K562 (cell line): Measurements from ENCODE around the gene SLC43A2. TPM values are rescaled to one million over a fixed set of nuclear protein-coding genes. Genes with fewer than 3 reads are reported as not detected.

Source experiments
- ATAC-seq: fragments of 200-7000 bp; cut with Tn5 transposase; 3 replicates; pipeline ENCODE4 v1.9.1; 2020; ENCODE audit warnings: moderate library complexity
- BruUV-seq: library from RNA; stranded (reverse); fragments of 400-500 nt; replicated peaks from 2 replicates; lab custom pipeline; 2021; lab: Mats Ljungman, UMichigan
- CTCF ChIA-PET: fragments of 300-600 bp; formaldehyde crosslinking; extraction: SDS; loops from one replicate; lab custom pipeline; 2021; ENCODE audit warnings: low intra/inter-chr PET ratio; lab: Yijun Ruan, JAX
- POLR2A ChIA-PET: fragments of 300-600, 350-650 bp; sonication (Branson Sonifier 250); formaldehyde crosslinking; extraction: SDS; loops from one replicate; lab custom pipeline; 2021; ENCODE audit warnings: antibody characterized with exemption, inconsistent platforms; lab: Yijun Ruan, JAX
- DNase-seq, 4 experiments: peaks; one replicate each; pipeline versions ENCODE4 v3.0.0 to v3.0.0-alpha.2; 2011 to 2018; ENCODE audit warnings: low spot score in 3 of 4, mixed read lengths in 3 of 4; ENCODE audit errors: extremely low read depth in 1 of 4
- FAIRE-seq: peaks from 2 replicates; lab custom pipeline; 2011; peaks lifted over from hg19 to GRCh38; lab: Jason Lieb, UNC
- H2AFZ ChIP-seq: 2 replicates; pipeline ENCODE4 v1.6.0; 2011; ENCODE audit warnings: low read depth, low read length, control low read depth, inconsistent platforms
- H3K27ac ChIP-seq: fragments of 200-600 bp; 3 replicates; pipeline ENCODE4 v1.8.0; 2011; ENCODE audit warnings: low read depth, mild to moderate bottlenecking, control low read depth, inconsistent platforms, low read length, moderate library complexity, mixed read lengths; ENCODE audit errors: extremely low read depth
- H3K27me3 ChIP-seq, 2 experiments: fragments of 300-600 bp in 1 of 2; 2 replicates in 1 of 2; 3 replicates in 1 of 2; pipeline versions ENCODE4 v1.6.0 to v1.8.0; 2011; ENCODE audit warnings: inconsistent platforms in 2 of 2, low read length in 2 of 2, mild to moderate bottlenecking in 1 of 2, mixed read lengths in 1 of 2, moderate library complexity in 1 of 2; ENCODE audit not compliant: control insufficient read depth in 2 of 2, insufficient read depth in 2 of 2
- H3K36me3 ChIP-seq: fragments of 300-600 bp; 3 replicates; pipeline ENCODE4 v1.8.0; 2011; ENCODE audit warnings: mild to moderate bottlenecking, low read length, inconsistent platforms; ENCODE audit not compliant: control insufficient read depth, insufficient read depth
- H3K4me1 ChIP-seq, 2 experiments: fragments of 200-600 bp in 1 of 2; replicated peaks in 1 of 2; 2 replicates in 1 of 2; 3 replicates in 1 of 2; pipeline versions ENCODE4 v1.5.1 to v1.8.0; 2011; ENCODE audit warnings: inconsistent platforms in 2 of 2, low read length in 2 of 2, mild to moderate bottlenecking in 1 of 2, mixed read lengths in 1 of 2, moderate library complexity in 1 of 2; ENCODE audit not compliant: control insufficient read depth in 2 of 2, insufficient read depth in 2 of 2
- H3K4me2 ChIP-seq: 2 replicates; pipeline ENCODE4 v1.6.1; 2011; ENCODE audit warnings: low read length, control low read depth, inconsistent platforms, mixed read lengths; ENCODE audit not compliant: insufficient read depth
- H3K4me3 ChIP-seq: fragments of 200-600 bp; sonication (generic), shearing (Covaris generic); 2 replicates; pipeline ENCODE4 v1.5.1; 2016; ENCODE audit warnings: control low read depth, inconsistent platforms
- H3K79me2 ChIP-seq: fragments of 200-600 bp; 3 replicates; pipeline ENCODE4 v1.8.0; 2011; ENCODE audit warnings: low read length, inconsistent platforms; ENCODE audit not compliant: control insufficient read depth, insufficient read depth
- H3K9ac ChIP-seq, 2 experiments: 2 replicates each; pipeline versions ENCODE4 v1.6.0 to v1.6.1; 2011; ENCODE audit warnings: low read depth in 2 of 2, low read length in 2 of 2, control low read depth in 1 of 2, inconsistent platforms in 1 of 2, mild to moderate bottlenecking in 1 of 2, mixed read lengths in 1 of 2; ENCODE audit not compliant: insufficient read depth in 1 of 2
- H3K9me1 ChIP-seq: one replicate; pipeline ENCODE4 v1.6.0; 2011; ENCODE audit warnings: inconsistent platforms, mild to moderate bottlenecking, low read length, moderate library complexity; ENCODE audit not compliant: control insufficient read depth, insufficient read depth
- H3K9me3 ChIP-seq: replicated peaks from 2 replicates; pipeline ENCODE4 v1.5.1; 2011; ENCODE audit warnings: low read depth, low read length, inconsistent platforms; ENCODE audit not compliant: control insufficient read depth, insufficient read depth
- H4K20me1 ChIP-seq: replicated peaks from 2 replicates; pipeline ENCODE4 v1.6.1; 2011; ENCODE audit warnings: low read length, inconsistent platforms, mixed read lengths; ENCODE audit not compliant: control insufficient read depth, insufficient read depth
- BHLHE40 ChIP-seq: IDR thresholded peaks from 2 replicates; pipeline ENCODE4 v1.6.1; 2011; ENCODE audit warnings: low read length, improper control_type of control experiment
- DDX20 ChIP-seq: fragments of 450-650 bp; IDR thresholded peaks from 2 replicates; pipeline ENCODE4 v1.6.1; 2016; ENCODE audit warnings: missing genetic modification characterization, low read depth, mild to moderate bottlenecking, missing compliant biosample characterization, moderate library complexity
- EWSR1 ChIP-seq: fragments of 450-650 bp; IDR thresholded peaks from 2 replicates; pipeline ENCODE4 v1.6.1; 2018; ENCODE audit warnings: borderline replicate concordance, mild to moderate bottlenecking, low read depth, moderate library complexity; ENCODE audit not compliant: partially characterized antibody
- GABPB1 ChIP-seq: sonication (generic); formaldehyde crosslinking; IDR thresholded peaks from 2 replicates; pipeline ENCODE4 v1.8.0; 2022; ENCODE audit warnings: mild to moderate bottlenecking, missing genetic modification reagents
- GTF2A2 ChIP-seq: IDR thresholded peaks from 2 replicates; pipeline ENCODE4 v1.6.1; 2016; ENCODE audit warnings: mild to moderate bottlenecking, missing genetic modification characterization, missing compliant biosample characterization
- NFYB ChIP-seq: IDR thresholded peaks from 2 replicates; pipeline ENCODE4 v1.6.1; 2011; ENCODE audit warnings: mild to moderate bottlenecking, moderate library complexity; ENCODE audit not compliant: insufficient read length; ENCODE audit errors: extremely low read depth
- POLR2G ChIP-seq: fragments of 200-400 bp; formaldehyde crosslinking; IDR thresholded peaks from 2 replicates; pipeline ENCODE4 v1.6.1; 2017; ENCODE audit warnings: low read depth, mild to moderate bottlenecking, antibody characterized with exemption, low read length, moderate library complexity
- POLR3A ChIP-seq: IDR thresholded peaks from 2 replicates; pipeline ENCODE4 v1.6.1; 2011; ENCODE audit warnings: borderline replicate concordance, mild to moderate bottlenecking, moderate library complexity; ENCODE audit not compliant: insufficient read length, insufficient read depth; ENCODE audit errors: extremely low read depth
- RNF219 ChIP-seq: fragments of 250-450 bp; sonication (Bioruptor Pico); IDR thresholded peaks from 2 replicates; pipeline ENCODE4 v1.5.0; 2022; ENCODE audit warnings: mild to moderate bottlenecking
- SAP30 ChIP-seq: fragments of 200-600 bp; sonication (generic); IDR thresholded peaks from 2 replicates; pipeline ENCODE4 v1.6.1; 2012; ENCODE audit warnings: borderline replicate concordance, low read depth, mild to moderate bottlenecking, moderate library complexity, low read length, control low read depth, inconsistent platforms; ENCODE audit not compliant: insufficient read depth, poor library complexity, severe bottlenecking
- TSHZ1 ChIP-seq: fragments of 250-450 bp; sonication (Bioruptor Pico); IDR thresholded peaks from 2 replicates; pipeline ENCODE4 v1.4.0; 2020; ENCODE audit warnings: mild to moderate bottlenecking, moderate library complexity
- ZNF121 ChIP-seq: sonication (generic); formaldehyde crosslinking; conservative IDR thresholded peaks from 2 replicates; pipeline ENCODE4 v1.8.0; 2022; ENCODE audit warnings: missing genetic modification reagents
- WGBS: fragments of 100-300 bp; shearing (Covaris generic); methylation state at CpG from one replicate; pipeline ENCODE4 v1.1.6; 2016; ENCODE audit warnings: low coverage, mixed read lengths; ENCODE audit not compliant: insufficient coverage; ENCODE audit errors: missing lambda C conversion rate; 5-methylcytosine and 5-hydroxymethylcytosine counted together
- in situ Hi-C: fragments of 300-500 bp; cut with MboI; formaldehyde crosslinking; loops from 4 replicates; pipeline ENCODE4 v1.15.0; 2018; ENCODE audit warnings: inconsistent platforms, mixed read lengths
- intact Hi-C: fragments of 100-400 bp; cut with micrococcal nuclease; formaldehyde crosslinking; loops from 2 replicates; pipeline ENCODE4 v1.14.2; 2022
- polyA plus RNA-seq, 8 experiments: library from polyadenylated mRNA; depleted of rRNA in 4 of 8; stranded (reverse) in 5 of 8; unstranded in 3 of 8; fragments of >200 nt; fragmentation: Nextera tagmentation in 2 of 8; fragmentation: Illumina TruSeq in 1 of 8; extraction: Ambion mirVana in 2 of 8; extraction: Trizol in 1 of 8; gene quantifications; 2 replicates each; pipeline versions ENCODE4 v1.2.1 to v1.2.3, GENCODE V29; 2011 to 2014; ENCODE audit warnings: inconsistent platforms in 1 of 8, missing spikeins in 1 of 8
- total RNA-seq, 7 experiments: library from RNA; depleted of rRNA in 6 of 7; stranded (reverse); fragments of >200 nt in 6 of 7; fragmentation: Illumina TruSeq in 2 of 7; extraction: Trizol in 2 of 7; gene quantifications; 2 replicates each; pipeline versions ENCODE4 v1.2.1 to v1.2.3, GENCODE V29; 2011 to 2021; ENCODE audit warnings: low replicate concordance in 1 of 7
- TF ChIP-seq, protein P1 (sequence below): IDR thresholded peaks from 3 replicates; pipeline ENCODE4 v1.6.1; 2011; ENCODE audit warnings: borderline replicate concordance, mild to moderate bottlenecking, moderate library complexity; ENCODE audit not compliant: insufficient read length; ENCODE audit errors: extremely low read depth

SLC43A2 gene
- total and polyA plus RNA-seq, 9 of the 15 experiments (the other 6 are each of a cell fraction or from before 2014, with no cell fraction given): 0.03 to 10.2 (median 3.6) TPM

- TF ChIP-seq RNF219 (CRISPR knock-in tag) (no peak), EWSR1 (no peak), POLR2G (no peak), GABPB1 (CRISPR knock-in tag) (no peak), ZNF121 (CRISPR knock-in tag) (no peak), NFYB (no peak), GTF2A2 (tag) (no peak), DDX20 (tag) (no peak), POLR3A (no peak), SAP30 (no peak), TSHZ1 (CRISPR knock-in tag) (no peak), BHLHE40 (no peak)
- TF ChIP-seq, protein P1, sequence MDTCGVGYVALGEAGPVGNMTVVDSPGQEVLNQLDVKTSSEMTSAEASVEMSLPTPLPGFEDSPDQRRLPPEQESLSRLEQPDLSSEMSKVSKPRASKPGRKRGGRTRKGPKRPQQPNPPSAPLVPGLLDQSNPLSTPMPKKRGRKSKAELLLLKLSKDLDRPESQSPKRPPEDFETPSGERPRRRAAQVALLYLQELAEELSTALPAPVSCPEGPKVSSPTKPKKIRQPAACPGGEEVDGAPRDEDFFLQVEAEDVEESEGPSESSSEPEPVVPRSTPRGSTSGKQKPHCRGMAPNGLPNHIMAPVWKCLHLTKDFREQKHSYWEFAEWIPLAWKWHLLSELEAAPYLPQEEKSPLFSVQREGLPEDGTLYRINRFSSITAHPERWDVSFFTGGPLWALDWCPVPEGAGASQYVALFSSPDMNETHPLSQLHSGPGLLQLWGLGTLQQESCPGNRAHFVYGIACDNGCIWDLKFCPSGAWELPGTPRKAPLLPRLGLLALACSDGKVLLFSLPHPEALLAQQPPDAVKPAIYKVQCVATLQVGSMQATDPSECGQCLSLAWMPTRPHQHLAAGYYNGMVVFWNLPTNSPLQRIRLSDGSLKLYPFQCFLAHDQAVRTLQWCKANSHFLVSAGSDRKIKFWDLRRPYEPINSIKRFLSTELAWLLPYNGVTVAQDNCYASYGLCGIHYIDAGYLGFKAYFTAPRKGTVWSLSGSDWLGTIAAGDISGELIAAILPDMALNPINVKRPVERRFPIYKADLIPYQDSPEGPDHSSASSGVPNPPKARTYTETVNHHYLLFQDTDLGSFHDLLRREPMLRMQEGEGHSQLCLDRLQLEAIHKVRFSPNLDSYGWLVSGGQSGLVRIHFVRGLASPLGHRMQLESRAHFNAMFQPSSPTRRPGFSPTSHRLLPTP: no peak
- no peaks in the 10 kb centered on the region for H4K20me1 ChIP-seq
- H3K79me2 ChIP-seq: no peaks in the 10 kb centered on the region
- H3K4me1 ChIP-seq: no peaks in the 10 kb centered on the region
- H3K4me2 ChIP-seq: no peak overlapping the region
- H3K36me3 ChIP-seq: peaks cover 70% of the 10 kb centered on the region; the same call in 2 of the 3 replicates
- H3K9me1 ChIP-seq: no peaks in the 10 kb centered on the region
- no peaks in the 10 kb centered on the region for H3K27me3 ChIP-seq
- no peak overlapping the region for H2AFZ ChIP-seq
- no TSS peak for BruUV-seq
- WGBS: no CpG with 5 or more reads among the region's 8 CpGs
- no peak for ATAC-seq
- intact Hi-C loops (no loop called here), in situ Hi-C loops (no loop called here)
- no peak overlapping the region for H3K4me3 ChIP-seq
- no peaks in the 10 kb centered on the region for H3K9me3 ChIP-seq
- no peak for DNase-seq
- FAIRE-seq: no peak
- ChIA-PET CTCF (no interaction called here), POLR2A (interaction anchor here (0.9 kb wide), 1 partner anchor 9 kb away, joined by 4 read pairs; no protein-coding TSS in a partner anchor)
- H3K9ac ChIP-seq: no peak overlapping the region
- H3K27ac ChIP-seq: no peak overlapping the region
Observed at GRCh38 chr17:1542316-1542715, 86.3 kb downstream of the SLC43A2 start.
